GM19328 (cell line): ENCODE results near the gene TCHP.
"Not testable (repeated sequence)": the region's sequence is repeated elsewhere in the genome, so short reads cannot be mapped to it uniquely, and the experiment has no call there.

Source experiments
- ATAC-seq: cut with Tn5 transposase; IDR thresholded peaks from one replicate; pipeline ENCODE4 v1.9.1; 2021; ENCODE audit warnings: mild to moderate bottlenecking, moderate library complexity; ENCODE audit not compliant: unreplicated experiment

TCHP gene

DNA sequence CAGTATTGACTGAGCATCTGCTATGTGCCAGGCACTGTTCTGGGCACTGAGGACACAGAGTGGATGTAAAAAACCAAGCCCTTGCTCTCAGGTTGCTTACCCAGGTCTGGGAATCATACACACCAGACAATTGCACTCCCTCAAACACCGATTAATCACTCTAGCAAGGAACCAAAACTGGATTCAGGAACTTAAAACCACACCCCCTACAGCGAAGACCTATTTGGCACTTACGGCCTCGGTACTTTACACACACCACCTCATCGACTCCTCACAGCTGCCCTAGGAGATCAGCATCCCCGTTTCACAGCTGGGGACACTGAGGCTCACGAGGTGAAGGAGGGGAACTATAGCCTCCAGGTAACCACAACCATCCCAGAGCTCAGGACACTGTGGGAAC lies 21.3 kb upstream of the TCHP start:
- no peak for ATAC-seq

DNA sequence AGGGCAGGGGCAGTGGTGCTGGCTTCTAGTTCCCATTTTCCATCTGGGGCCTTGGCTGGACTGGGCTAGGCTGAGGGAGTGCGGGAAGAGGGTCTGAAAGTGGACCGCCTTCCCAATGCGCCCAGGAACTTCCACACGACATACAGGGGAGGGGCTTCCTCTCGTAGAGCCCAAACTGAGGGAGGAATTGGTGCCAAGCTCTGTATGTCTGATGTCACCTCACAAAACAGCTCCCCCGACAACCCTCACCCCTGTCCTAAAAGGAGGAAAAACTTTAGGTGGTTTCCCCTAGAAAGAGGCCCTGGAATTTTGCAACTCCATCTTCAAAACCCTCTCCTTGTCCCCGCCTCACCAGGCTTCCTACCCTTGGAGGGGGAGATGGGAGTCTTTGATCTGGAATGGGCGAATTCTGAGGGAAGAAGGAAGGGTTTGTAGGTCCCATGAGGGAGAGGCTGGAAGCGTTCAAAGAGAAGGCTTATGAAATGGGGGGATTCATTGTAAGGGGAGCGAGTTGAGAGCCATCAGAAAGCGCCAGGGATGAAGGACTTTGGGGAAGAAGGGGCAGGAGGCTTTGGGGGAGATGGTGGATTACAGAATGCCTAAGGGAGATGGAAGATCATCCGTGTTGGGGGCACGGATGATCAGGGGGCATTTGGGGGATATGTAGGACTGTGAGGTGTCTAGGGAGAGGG lies 20.6 kb upstream of the TCHP start:
- no peak for ATAC-seq

DNA sequence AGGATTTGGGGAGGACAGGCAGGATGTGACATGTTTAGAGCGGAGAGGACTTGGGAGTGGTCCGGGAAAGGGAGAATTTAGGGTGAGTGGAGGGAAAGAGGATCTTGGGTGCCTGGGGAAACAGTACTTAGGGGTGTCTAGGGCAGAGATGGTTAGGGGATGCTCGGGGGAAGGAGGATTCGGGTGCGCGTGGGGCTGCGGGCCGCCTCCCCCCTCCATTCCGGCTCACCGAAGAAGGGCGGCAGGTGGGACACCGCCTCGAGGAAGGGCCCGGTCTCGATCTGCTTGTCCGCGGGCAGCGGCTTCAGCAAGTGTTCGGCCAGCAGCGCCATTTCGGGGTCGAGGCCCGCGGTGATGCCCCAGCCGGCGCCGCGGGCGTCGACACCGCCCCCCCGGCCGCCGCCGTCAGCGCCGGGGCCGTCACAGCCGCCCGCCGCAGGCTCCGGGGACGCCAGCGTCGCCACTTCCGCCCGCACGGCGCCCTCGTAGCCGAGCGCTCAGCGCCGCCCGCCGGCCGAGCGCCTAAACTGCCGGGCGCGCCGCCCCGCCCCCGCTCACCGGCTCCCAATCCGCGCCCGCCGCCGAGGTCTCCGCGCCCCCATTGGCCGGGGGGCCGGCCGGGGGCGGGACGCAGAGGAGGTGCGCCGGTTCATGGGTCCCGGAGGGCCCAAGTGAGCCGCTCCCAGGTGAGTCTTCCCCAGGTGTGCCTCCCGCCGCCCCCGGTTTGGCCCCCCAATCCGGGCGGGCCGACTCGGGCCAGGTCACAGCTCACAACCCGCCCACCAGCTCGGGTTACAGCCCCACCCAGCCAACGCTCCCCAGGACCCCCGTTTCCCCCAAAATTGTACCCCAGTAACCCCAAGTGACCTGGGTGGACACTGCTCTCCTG lies 19.8 kb upstream of the TCHP start, which contains the start of gene GLTP:
Gene GLTP, minus strand, starts transcription at position 499 of the 889 bp plus-strand sequence. Its CDS starts 167 bp downstream, at position 332.
- peak; percentile 93 for ATAC-seq

DNA sequence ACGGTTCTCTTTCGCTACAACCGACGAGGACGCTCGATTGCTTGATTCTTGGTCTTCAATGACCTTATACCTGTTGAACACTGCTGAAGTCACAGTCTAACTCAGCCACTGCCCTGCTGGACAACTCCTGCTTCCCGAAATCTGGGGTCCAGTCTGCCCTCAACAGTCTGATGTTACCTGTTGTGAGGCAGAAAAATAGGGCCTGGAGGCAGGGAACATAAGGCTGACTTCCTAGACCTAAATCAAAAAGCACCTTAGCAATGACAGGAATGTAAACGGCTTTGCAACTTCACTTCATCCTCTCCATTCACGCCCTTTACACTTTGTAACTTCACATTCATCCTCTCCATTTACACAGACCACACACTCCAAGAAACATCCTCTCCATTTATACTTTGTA lies 19.1 kb upstream of the TCHP start:
- ATAC-seq: no peak

DNA sequence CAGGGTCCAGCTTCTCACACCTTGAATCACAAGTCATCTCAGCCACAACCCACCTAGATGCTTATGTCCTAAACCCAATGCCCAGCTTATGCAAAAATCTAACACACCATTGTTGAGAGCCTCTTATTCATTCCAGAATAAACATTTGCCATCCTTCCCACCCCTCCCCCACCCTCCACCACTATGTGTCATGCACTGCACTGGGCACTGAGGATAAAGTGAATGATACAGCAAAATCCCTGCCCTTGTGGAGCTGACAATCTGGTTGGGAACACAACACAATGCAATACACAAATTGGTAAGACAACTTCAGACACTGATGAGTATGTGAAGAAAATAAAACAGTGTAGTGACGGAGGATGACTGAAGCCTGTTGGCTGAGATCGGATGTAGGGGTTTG lies 18.3 kb upstream of the TCHP start:
- ATAC-seq: no peak

DNA sequence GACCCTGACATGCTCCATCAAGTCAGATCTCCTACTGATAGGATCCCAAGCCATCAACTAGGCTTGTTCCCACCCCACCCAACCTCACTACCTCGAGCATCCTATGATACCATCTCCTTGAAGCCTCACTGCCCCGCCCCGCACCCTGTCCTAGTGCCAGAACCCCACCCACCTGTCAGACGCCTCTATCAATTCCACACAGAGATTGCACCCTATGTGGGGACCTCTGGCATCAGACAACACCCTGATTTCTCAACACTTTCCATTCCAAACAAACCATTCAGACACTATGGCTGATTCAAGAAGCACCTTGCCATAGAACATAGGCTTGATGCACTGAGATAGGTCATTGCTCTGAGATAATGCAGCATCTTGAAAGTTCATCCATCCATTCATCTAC lies 16.6 kb upstream of the TCHP start:
- no peak for ATAC-seq

DNA sequence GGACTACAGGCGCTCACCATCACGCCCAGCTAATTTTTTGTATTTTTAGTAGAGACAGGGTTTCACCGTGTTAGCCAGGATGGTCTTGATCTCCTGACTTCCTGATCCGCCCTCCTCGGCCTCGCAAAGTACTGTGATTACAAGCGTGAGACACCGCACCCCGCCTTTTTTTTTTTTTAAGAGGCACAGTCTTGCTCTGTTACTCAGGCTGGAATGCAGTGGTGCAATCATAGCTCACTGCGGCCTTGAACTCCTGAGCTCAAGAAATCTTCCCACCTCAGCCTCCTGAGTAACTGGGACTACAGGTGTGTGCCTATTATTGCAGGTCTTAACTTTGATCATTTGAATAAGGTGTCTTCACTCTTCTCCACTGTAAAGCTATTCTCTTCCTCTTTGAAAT lies 14.5 kb upstream of the TCHP start:
- no peak for ATAC-seq

DNA sequence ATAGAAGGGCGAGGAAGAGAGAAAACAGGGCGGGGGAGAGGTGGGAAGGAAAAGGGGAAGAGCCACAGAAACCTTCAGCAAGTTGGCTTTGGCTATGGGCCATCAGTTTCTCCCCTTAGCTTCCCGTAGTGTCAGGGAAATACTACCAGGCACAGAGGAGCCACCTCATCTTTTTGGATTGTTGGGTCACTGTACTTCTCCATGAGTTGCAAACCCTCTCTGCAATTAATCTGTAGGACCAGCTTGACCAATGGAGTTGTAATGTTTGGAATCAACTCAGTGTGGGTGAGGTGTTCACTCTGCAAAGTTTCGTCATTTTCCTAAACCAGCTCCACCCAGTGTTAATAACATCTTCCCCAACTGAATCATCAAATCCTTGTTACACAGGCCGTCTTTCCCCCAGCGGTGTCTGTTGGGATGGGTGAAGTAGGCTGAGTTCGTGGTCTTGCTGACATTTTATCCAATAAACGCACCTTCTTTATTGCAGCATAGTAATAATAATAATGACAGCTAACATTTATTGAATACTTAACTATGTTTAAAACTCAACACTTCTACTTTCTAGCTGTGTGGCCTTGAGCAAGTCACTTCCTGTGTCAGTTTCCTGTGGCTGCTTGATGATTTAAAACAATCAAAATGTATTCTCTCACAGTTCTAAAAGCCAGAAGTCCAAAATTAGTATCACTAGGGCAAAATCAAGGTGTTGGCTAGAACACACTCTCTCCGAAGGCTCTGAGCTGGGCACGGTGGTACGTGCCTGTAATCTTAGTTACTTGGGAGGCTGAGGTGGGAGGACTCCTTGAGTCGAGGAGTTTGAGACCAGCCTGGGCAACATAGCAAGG lies 11.7 kb upstream of the TCHP start:
- no peak for ATAC-seq

DNA sequence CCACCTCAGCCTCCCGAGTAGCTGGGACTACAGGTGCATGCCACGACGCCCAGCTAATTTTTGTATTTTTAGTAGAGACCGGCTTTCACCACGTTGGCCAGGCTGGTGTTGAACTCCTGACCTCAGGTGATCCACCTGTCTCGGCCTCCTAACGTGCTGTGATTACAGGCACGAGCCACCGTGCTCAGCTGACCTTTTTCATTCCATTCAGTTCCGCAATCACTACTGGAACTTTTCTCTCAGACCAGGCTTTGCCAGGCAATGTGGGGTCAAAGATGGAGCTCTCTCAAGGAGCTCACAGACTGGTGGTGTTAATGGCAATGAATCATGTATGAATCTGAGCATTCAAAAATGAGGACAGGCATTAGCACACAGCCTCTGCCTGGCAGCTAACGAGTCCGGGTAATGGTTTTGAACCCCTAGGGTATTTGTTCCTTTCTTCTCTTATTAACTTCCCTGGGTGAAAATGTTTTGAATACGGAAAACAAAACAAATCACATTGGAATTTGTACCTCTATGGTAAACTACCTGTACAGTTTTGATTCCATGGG lies 9.4 kb upstream of the TCHP start:
- no peak for ATAC-seq

DNA sequence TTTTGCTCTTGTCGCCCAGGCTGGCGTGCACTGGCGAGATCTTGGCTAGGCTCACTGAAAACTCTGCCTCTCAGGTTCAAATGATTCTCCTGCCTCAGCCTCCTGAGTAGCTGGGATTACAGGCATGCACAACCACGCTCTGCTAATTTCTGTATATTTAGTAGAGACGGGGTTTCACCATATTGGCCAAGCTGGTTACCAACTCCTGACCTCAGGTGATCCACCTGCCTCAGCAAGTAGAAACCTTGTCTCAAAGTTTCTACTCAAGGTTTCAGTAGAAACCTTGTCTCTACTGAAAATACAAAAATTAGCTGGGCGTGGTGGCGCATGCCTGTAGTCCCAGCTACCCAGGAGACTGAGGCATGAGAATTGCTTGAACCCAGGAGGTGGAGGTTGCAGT lies 8.3 kb upstream of the TCHP start:
- not testable (repeated sequence) for ATAC-seq

DNA sequence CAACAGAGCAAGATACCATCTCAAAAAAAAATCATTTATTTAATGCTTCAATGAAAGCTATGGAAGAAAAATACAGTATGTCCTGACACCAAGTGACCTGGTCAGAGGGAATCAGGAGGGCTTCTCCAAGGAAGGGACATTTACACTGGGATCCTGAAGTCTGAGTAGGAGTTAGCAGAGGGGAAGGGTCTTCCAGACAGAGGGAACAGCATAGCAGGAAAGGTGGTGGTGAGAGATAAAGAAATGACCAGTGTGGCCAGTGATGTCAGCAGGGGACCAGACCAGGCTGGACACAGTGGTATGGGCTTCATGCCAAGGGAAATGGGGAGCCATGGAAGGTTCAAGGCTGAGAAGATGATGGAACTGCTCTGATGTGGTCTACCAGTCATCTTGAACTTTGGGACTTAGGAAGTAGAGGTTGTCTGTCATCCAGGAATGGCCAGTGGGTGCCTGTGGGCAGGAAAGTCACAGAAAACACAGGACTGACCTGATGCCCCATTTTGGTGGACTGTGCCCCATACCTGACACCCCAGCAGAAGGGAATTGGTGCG lies 7.8 kb upstream of the TCHP start:
- no peak for ATAC-seq

DNA sequence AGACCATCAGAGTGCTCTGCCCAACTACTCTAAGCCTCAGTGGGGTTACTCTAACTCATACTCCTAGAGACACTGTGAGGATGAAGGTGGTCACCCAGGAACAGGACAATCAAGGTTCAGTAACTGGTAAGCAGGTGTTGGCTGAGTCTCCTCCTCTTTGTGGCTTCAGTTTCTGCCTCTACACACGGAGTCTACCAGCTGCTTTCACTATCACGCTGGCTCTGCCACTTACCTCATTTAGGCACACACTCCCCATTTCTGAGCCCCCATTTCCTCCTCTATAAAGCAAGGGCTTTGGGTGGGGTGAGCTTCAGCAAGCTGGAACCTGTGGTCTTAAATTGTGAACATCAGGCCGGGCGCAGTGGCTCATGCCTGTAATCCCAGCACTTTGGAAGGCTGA lies 7.3 kb upstream of the TCHP start:
- no peak for ATAC-seq

DNA sequence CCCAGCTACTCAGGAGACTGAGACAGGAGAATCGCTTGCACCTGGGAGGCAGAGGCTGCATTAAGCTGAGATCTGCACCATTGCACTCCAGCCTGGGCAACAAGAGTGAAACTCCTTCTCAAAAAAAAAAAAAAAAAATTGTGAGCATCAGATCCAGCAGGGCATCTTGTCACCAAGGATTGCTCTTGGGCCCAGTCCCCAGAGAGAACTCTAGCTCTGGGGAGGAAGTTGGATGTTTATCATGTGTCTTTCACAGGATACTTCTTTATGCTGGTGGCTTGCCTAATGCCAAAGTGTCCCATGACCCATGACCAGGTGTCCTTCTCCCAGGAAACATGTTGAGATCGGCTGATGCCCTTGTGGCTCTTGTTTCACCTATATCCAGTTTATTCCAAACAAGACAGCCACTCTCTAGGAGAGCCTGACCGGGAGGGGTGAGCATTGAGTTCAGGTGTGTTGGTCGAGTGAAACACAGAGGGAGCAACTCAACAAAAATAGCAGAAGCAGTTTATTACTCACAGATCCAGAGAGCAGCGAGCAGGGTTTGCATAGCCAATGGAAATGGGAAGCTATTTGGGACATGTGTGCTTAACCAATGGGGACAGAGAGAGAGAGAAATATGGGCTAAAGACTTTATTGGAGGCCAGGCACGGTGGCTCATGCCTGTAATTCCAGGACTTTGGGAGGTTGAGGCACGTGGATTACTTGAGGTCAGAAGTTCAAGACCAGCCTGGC lies 6.6 kb upstream of the TCHP start:
- no peak for ATAC-seq

DNA sequence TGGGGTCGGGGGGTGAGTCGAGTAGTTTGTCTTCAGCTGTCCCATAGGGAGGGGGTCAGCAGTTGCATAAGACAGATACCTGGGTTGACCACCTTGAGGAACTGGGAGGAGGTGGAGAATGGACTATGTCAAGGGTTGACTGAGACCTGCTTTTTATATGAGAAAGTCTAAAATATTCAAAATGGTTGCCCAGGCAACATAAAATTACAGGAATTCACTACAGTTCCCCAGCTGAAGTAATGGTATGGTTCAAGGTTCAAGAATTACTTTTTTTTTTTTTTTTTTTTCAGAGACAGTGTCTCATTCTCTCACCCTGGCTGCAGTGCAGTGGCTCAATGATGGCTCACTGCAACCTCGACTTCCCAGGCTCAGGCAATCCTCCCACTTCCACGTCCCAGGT lies 5.1 kb upstream of the TCHP start:
- no peak for ATAC-seq

DNA sequence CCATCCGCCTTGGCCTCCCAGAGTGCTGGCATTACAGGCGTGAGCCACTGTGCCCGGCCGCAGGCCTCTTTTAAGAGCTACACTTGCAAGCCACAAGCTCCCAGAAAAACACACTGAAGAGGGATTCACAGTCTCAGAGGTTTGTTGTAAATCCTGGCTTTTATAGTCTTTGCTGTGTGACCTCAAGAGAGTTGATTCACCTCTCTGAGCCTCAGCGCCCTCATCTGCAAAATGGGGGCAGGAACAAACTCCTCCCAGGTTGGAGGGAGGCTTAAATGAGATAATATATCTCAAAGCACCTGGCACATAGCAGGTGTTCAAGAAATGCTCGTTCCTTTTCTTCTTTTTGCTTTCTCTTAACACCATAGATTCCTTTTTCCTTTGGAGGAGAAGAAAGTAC lies 3.9 kb upstream of the TCHP start:
- no peak for ATAC-seq

DNA sequence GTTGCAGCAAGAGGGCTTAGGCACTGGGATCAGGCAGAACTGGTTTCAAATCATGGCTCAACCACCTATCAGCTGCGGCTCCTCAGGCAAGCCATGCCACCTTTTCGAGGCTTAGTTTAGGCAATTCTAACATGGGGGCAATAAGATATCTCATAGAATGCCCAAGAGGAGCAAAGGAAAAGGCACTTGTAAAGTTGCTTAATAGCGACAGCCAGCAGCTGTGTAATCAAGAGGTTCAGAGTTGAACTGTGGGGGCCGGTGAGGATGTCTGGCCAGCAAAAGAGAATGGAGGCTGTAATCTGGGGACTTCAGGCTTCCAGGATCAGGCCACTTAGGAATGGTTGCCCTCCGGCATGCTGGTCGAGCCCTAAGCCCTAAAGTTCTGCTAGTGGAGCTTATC lies 3.0 kb upstream of the TCHP start:
- no peak for ATAC-seq

DNA sequence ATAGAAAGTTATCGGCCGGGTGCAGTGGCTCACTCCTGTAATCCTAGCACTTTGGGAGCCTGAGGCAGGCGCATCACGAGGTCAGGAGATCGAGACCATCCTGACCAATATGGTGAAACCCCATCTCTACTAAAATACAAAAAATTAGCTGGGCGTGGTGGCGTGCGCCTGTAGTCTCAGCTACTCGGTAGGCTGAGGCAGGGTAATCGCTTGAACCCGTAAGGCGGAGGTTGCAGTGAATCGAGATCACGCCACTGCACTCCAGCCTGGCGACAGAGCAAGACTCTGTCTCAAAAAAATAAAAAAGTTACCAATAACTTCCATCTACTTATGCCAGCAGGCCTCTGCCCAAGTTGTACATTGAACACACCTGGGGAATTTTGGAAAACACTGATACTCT lies 729 bp upstream of the TCHP start:
- ATAC-seq: not testable (repeated sequence)

DNA sequence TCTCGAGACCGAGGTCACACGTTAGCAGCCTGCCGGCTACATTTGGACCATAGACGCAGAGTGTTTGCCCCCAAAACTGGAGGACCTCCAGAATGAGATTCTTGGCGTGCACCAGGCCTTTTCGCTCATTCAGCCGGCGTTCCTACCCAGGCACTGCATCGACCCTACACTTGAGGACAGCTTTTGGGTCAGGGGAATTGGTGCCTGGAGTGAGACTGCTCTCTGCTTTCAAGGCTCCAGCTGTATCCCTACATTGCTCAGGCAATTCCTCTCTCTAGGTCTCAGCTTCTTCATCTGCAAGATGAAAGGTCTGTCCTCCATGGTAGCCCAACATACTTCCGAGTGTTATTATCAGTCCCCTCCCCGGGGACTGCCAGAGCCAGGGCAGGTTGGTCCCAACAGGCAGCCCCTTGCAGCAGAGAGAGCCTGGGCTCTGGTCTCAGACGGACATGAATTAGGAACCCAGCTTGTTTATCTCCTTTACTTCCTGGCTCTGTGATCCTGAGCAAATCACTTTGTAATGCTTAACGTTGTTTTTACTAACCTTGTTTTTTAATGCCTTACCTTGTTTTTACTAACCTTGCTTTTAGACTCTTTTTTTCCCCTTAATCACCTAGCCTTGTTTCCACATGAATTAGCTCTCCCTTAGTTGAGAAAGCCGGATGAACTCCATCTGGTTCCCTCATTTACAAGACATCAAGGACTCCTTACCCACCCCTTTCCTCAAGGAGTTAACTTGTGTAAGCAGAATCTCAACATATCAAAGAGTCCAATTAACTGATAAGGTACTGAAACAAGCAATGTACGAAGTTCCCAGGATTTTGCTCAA lies 892 bp downstream of the TCHP start:
- peak; percentile 8 for ATAC-seq

DNA sequence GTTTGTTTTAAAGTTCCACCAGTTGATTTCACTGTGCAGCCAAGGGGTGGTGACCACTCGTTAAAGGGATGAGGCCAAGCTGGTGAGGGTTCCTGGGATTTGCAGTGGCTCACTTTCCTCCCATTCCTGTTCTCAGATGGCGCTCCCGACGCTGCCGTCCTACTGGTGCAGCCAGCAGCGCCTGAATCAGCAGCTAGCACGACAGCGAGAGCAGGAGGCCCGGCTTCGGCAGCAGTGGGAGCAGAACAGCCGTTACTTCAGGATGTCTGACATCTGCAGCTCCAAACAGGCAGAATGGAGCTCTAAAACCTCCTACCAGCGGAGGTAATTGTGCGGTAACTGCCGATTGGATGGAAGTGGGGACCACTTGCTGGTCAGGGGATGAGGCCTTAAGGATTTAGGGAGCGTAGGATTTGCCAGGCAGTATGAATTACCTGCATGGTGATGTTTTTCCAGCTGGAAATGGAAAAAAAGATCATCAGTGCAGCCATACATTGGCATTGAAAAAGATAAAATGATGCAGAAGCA lies 2.9 kb downstream of the TCHP start:
- ATAC-seq: no peak
